Endothelial cell of hepatic sinusoid (primary cell): ENCODE data around the gene NUP54.

ENCODE experiments used
- in situ Hi-C: cut with HindIII; loops from 2 replicates; pipeline ENCODE4 v1.10.0; 2017; ENCODE audit warnings: low sequenced_read_pairs

The NUP54 gene

DNA sequence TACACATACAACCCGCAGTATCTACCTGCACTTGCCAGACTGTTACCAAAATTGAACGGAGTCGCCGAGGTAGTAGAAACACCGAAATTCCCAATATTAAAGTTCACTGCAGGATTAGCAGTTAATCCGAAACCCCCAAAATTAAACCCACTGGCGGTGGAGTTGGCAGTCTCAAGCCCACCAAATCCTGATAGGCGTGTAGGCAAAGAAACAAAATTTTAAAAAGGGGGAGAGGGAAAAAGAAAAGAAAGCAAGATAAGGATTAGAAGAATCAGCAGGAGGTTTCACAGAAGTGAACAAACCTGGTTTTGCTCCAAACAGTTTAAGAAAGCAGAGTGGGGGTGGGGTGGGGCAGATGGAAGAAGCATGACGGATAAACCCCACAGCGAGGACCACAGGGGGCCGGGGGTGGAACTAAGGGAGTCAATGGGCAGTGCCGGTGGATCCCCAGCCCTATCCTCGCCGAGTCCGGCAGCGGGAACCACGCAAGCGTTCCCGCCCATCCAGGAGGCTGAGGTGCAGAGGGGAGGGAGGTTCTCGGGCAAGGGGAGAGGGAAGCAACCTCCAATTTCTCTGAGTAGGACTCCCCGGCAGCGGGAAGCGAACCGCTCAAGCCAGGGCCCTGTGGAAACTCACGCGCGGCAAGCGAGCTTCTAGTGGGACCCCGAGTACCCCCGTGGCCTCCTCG is 599 bp downstream of the NUP54 start:
- in situ Hi-C loops, result no loop called here

GRCh38 chr4:76144546-76144945 is 3.7 kb downstream of the NUP54 start:
- in situ Hi-C loops, result no loop called here

GRCh38 chr4:76141241-76141640 is 7.0 kb downstream of the NUP54 start:
- in situ Hi-C loops, result no loop called here

- in situ Hi-C loops, result no loop called here
These were observed 20.4 kb downstream of the NUP54 start for GRCh38 chr4:76127754-76128153.

DNA sequence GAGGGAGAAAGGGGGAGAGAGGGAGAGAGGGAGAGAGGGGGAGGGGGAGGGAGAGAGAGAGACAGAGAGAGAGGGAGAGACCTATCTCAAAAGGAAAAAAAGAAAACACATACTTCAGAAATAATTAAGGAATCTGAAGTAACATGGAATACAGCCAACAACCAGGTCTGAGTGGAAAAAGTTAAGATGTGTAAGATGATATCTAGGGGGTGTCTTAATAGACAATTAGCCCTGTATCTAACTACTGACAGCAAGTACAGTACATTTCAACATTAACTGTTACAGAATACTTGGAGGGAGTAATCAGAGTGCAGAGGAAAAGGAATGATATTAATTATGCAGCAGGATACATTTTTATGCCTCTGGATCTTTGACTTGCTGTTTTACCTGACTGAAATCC is 22.4 kb downstream of the NUP54 start:
- in situ Hi-C loops, result no loop called here

DNA sequence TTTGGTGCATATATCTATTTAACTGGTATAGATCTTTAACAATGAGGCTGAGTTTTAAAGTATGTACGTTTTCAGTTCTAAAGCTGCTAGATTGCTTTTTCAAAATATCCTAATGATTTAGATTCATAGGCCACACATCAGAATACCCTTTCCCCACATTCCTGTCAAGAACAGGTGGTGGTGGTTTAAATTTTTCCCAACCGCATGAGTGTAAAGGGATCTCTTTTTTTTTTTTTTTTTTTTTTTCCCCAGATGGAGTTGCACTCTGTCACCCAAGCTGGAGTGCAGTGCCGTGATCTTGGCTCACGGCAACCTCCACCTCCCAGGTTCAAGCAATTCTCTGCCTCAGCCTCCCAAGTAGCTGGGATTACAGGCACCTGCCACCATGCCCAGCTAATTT is 28.0 kb downstream of the NUP54 start:
- in situ Hi-C loops, result no loop called here

DNA sequence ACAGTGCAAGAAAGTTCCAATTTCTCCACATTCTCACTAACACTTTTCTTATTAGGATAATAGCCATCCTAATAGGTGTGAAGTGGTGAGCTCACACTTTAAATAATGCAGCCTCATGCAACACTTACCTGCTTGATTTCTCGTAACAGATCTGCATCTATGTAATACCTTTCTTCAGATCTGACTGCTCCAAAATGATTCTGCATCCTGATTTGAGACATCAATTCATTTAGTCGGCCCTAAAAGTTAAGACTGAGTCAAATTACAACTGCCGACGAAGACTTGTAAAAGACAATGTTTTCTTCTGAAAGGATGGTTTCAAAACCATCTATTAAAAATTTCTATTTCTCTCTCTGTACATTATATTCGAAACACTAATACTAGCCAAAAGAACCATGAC is 30.7 kb downstream of the NUP54 start:
- in situ Hi-C loops, result no loop called here

GRCh38 chr4:76116821-76117220 is 31.4 kb downstream of the NUP54 start:
- in situ Hi-C loops, result no loop called here

- in situ Hi-C loops, result no loop called here
These were observed 39.6 kb downstream of the NUP54 start for GRCh38 chr4:76108467-76109181.

DNA sequence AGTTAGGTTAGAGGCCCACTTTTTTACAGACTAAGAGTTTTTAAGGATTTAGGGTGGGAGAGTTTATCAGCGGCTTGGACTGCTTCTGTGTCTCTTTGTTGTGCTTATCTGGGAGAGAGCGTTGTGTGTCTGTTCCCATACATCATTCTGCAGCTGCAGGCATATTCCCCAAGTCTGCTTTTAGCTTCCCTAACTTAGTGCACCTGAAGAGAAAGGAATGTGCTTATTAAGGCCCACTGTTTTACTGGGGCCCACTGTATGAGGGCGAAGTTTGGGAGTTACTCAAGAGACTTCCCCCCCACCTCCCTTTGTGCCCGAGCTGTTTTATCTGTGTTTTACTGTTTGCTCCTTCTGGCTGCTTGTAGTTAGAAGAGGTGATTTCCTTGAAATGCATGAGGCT is 41.8 kb downstream of the NUP54 start:
- in situ Hi-C loops, result no loop called here

DNA sequence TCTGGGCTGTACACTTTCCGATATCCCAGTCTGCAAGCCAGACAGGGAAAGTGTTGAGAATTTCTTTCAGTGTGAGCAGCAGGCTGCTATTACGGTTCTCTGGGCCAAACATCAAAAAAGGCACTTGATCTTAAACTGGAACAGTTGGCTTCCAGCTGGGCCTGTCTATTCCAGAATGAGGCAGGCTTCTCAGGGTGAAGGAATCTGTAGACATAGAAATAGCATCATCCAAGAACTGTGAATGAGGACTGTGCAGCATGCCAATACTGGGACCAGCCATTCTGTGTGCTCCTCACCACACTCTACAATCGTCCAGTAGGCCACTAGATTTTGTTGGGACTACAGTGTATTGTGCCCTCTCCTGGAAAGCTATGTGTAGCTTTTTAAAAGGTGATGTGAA is 42.5 kb downstream of the NUP54 start:
- in situ Hi-C loops, result no loop called here

- in situ Hi-C loops, result no loop called here
These were observed 52.1 kb downstream of the NUP54 start for GRCh38 chr4:76096076-76096475.

DNA sequence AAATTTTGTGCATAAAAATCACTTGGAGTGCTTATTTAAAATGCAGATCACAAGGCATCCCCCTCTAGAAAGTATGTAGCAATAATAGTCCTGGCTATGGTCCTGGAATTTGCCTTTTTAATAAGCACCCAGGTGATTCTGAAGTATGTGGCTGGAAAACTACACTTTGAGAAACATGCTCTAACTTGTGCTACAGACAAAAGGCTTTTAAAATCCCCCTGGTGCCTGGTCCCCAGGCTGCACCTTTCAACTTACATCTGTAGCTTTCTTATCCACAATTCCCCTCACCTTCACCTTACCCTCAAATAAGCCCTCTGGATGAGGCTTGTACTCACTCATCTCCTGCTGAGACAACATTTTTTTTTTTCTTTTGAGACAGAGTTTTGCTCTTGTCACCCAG is 52.6 kb downstream of the NUP54 start:
- in situ Hi-C loops, result no loop called here

- in situ Hi-C loops, result no loop called here
These were observed 57.1 kb downstream of the NUP54 start for GRCh38 chr4:76091052-76091451.

DNA sequence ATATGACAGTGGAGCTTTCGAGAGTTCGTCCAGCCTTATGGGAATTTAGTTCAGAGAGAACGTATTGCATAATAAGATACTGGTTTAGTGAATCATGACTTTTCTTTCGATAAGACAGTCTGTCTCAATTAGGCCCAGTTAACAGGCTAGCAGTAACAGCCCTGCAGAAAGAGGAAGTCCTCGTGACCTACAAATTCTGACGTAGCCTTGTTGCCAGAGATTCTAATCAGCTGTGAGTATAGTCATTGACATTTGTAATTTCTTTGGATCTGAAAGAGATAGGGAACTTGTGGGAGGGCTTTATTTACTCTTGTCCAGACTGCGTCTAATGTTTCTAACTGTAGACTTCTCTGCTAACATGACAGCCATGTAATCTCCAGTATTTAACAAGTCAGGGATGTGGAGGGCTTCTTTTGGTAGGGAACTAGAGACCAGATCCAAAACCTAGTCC is 57.9 kb downstream of the NUP54 start:
- in situ Hi-C loops, result no loop called here

- in situ Hi-C loops, result no loop called here
These were observed 59.5 kb downstream of the NUP54 start for GRCh38 chr4:76088719-76089118.

DNA sequence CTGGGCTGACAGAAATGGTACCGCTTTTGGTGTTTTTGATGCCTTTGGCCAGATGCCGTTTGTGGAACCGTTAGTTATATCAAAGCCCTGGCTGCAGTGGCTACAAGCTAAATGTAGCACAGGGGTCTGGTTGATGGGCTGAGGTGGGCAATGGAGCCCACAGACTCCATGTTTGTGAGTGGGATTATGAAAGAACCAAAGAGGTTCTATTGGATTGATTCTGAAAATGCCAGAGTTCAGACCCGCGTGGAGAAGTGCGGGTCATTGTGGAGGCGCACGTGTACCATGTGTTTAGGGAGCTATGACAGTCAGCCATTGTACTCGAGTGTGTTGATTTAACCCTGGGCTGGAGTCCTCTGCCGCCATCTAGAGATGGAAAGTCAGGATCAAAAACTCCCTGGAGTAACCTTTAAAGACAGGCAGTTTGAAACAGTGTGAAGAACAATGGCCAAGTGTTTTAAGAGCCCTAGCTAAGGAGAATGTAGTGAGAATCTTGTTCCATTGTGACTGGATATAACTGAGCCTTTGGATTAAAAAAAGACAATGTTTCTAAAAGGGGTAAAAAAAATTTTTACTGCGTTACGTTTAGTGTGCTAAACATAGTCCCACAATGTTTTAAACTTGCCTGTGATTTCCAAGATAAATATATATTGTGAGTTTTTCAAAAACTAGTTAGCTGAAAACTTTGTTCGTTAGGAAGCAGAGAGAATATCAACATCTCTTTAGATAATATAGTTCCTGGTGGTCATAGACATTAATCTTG is 61.0 kb downstream of the NUP54 start:
- in situ Hi-C loops, result no loop called here

DNA sequence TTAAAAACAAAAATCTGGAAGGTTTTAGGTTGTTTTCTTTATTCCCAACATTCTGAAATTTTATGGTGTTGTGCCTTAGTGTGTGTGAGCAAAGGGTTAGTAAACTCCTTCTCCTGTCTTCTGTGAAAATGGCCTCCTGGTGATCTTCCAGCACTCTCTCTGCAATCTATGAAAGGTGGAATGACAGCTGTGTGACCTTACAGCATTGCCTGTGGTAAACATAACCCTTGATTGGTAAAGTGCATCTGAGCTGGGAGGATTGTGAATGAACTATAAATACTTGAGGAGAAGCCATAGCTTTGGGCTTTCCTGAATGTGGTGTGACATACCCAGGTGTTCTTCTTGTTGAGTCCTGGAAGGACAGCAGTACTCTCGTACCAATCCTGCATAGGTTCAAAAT is 63.7 kb downstream of the NUP54 start:
- in situ Hi-C loops, result loop anchor here (5.0 kb wide), 1 partner anchor 92 kb away; the partner anchor contains the start of gene SDAD1

DNA sequence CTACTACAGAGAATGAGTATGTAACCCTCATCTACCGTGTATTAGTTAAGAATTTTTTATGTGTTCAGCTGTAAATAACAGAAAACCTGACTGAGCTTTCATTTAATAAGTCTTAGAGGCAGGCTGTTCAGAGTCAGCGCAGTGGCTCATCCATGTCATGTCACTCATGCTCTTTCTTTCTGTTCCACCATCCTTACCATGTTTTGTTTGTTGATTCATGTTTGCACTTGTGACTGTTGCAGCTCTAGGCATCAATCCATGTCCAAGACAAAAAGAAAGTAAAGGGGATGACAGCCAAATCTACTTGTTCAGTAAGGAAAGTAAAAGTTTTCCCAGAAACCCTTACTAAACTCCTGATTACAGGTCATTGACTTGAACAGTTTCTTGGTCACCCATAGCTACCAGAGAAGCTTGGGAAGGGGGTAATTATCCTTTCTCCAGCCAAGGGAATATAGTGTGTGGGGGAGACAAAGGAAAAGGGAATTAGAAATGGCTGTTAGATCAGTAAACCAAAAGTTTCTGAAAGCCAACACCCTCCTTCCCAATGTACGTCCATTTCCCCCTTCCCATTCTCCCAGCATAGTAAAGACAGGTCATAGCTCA is 64.7 kb downstream of the NUP54 start:
- in situ Hi-C loops, result loop anchor here (5.0 kb wide), 1 partner anchor 91 kb away; the partner anchor contains the start of gene SDAD1

DNA sequence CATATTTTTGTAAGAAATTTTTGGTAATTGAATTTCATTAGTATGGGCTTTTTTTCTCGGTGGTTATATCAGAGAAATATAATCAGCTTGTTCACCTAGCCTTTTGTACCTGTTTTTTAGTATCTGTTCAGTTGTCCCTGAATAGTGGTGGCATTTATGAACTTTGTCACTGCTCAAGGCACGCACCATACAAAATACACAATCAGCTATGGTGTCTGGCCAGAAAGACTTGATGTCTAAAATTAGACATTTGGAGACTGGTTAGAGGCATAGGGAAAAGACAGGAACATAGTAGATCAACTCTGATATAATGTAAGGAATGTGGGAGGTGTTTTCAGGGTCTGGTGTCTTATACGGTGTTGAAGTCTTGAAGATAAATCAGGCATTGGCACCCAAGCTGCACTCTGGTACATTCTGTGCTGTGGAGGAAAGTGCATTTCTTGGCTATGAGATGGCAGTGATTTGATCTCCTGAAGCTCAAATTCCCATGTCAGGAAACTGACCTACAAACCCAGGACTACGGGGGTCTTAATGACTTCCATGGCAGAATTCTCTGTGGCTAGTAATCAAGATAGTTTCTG is 70.1 kb downstream of the NUP54 start:
- in situ Hi-C loops, result no loop called here
